PC-9 (cell line): ENCODE results near the gene CLCN1. TPM values are rescaled to one million over a fixed set of nuclear protein-coding genes. Genes with fewer than 3 reads are reported as not detected.

Source experiments
- BruUV-seq: library from RNA; stranded (reverse); fragments of 400-500 nt; replicated peaks from 2 replicates; lab custom pipeline; 2021; lab: Mats Ljungman, UMichigan
- CTCF ChIA-PET: fragments of 300-600 bp; sonication (Branson Sonifier 250); formaldehyde crosslinking; loops from one replicate; lab custom pipeline; 2022; ENCODE audit warnings: antibody characterized with exemption; lab: Charles Lee
- POLR2A ChIA-PET: fragments of 300-600 bp; sonication (Branson Sonifier 250); formaldehyde crosslinking; loops from one replicate; lab custom pipeline; 2022; ENCODE audit warnings: antibody characterized with exemption; ENCODE audit not compliant: unreplicated experiment; lab: Charles Lee
- DNase-seq, 2 experiments: peaks; one replicate each; pipeline versions ENCODE4 v3.0.0 to v3.0.0-alpha.2; 2015 to 2022; ENCODE audit warnings: mixed read lengths in 1 of 2
- H2AFZ ChIP-seq: fragments of 200-600 bp; sonication (generic); 2 replicates; pipeline ENCODE4 v1.8.1; 2017; ENCODE audit warnings: antibody characterized with exemption
- H3F3A ChIP-seq: fragments of 200-600 bp; sonication (generic); 2 replicates; pipeline ENCODE4 v1.8.1; 2017; ENCODE audit warnings: antibody characterized with exemption, mild to moderate bottlenecking, low read depth; ENCODE audit not compliant: insufficient read depth
- H3K27ac ChIP-seq: fragments of 200-600 bp; sonication (generic); 2 replicates; pipeline ENCODE4 v1.6.1; 2016; ENCODE audit warnings: mixed run types
- H3K27me3 ChIP-seq: fragments of 200-600 bp; sonication (generic); 2 replicates; pipeline ENCODE4 v1.6.1; 2016; ENCODE audit warnings: low read depth, mixed run types; ENCODE audit not compliant: insufficient read depth
- H3K36me3 ChIP-seq: fragments of 200-600 bp; sonication (generic); 2 replicates; pipeline ENCODE4 v1.6.1; 2016; ENCODE audit warnings: low read depth, mixed run types
- H3K4me1 ChIP-seq: fragments of 200-600 bp; sonication (generic); replicated peaks from 2 replicates; pipeline ENCODE4 v1.6.1; 2016; ENCODE audit warnings: mixed run types; ENCODE audit not compliant: insufficient read depth
- H3K4me2 ChIP-seq: fragments of 200-600 bp; sonication (generic); 2 replicates; pipeline ENCODE4 v1.6.1; 2017; ENCODE audit warnings: mixed run types
- H3K4me3 ChIP-seq: fragments of 200-600 bp; sonication (generic); 2 replicates; pipeline ENCODE4 v1.6.1; 2016; ENCODE audit warnings: mixed run types
- H3K79me2 ChIP-seq: fragments of 200-600 bp; sonication (generic); 2 replicates; pipeline ENCODE4 v1.6.1; 2017; ENCODE audit warnings: low read depth, mixed run types
- H3K9me2 ChIP-seq: fragments of 200-600 bp; sonication (generic); 2 replicates; pipeline ENCODE4 v1.8.1; 2017; ENCODE audit warnings: mild to moderate bottlenecking; ENCODE audit not compliant: insufficient read depth
- H3K9me3 ChIP-seq: fragments of 200-600 bp; sonication (generic); 2 replicates; pipeline ENCODE4 v1.8.1; 2016; ENCODE audit warnings: low read depth; ENCODE audit not compliant: insufficient read depth
- H4K20me1 ChIP-seq: fragments of 200-600 bp; sonication (generic); 2 replicates; pipeline ENCODE4 v1.8.1; 2017; ENCODE audit not compliant: insufficient read depth
- CTCF ChIP-seq: fragments of 200-600 bp; sonication (generic); conservative IDR thresholded peaks from 2 replicates; pipeline ENCODE4 v1.6.1; 2017; ENCODE audit warnings: mixed run types, antibody characterized with exemption, mild to moderate bottlenecking, moderate library complexity
- EZH2 ChIP-seq: fragments of 200-600 bp; sonication (generic); IDR thresholded peaks from 2 replicates; pipeline ENCODE4 v1.8.0; 2017; ENCODE audit warnings: antibody characterized with exemption, low read depth
- intact Hi-C: fragments of 100-400 bp; cut with micrococcal nuclease; formaldehyde crosslinking; loops from one replicate; pipeline ENCODE4 v1.10.0; 2022; ENCODE audit not compliant: unreplicated experiment
- total RNA-seq: library from RNA; stranded (reverse); gene quantifications from 2 replicates; pipeline ENCODE4 v1.2.3, GENCODE V29; 2021

Gene CLCN1
- total RNA-seq, 1 experiment from 2014 or later: not detected

GRCh38 chr7:143358626-143359025, 42.7 kb downstream of the CLCN1 start:
- ChIA-PET CTCF (no interaction called here), POLR2A (no interaction called here)
- Histone ChIP-seq H3K79me2 (no peaks in the 10 kb centered on the region), H3K27me3 (peaks cover 69% of the 10 kb centered on the region), H2AFZ (no peak overlapping the region), H3K4me3 (no peak overlapping the region), H3K9me3 (no peaks in the 10 kb centered on the region), H3K9me2 (no peaks in the 10 kb centered on the region), H3F3A (0 out of 2 replicates have a peak, but pooled peaks cover 5% of the 10 kb centered on the region), H4K20me1 (no peaks in the 10 kb centered on the region), H3K4me1 (peaks cover 9% of the 10 kb centered on the region; the same call in 1 of the 2 replicates), H3K4me2 (no peak overlapping the region), H3K27ac (no peak overlapping the region), H3K36me3 (no peaks in the 10 kb centered on the region)
- no TSS peak for BruUV-seq
- intact Hi-C loops: no loop called here
- TF ChIP-seq EZH2 (no peak), CTCF (no peak)
- DNase-seq: no peak

GRCh38 chr7:143359771-143360353, 44.0 kb downstream of the CLCN1 start:
- no peak for TF ChIP-seq EZH2
- TF ChIP-seq CTCF: no peak
- POLR2A ChIA-PET: no interaction called here
- Histone ChIP-seq H4K20me1 (no peaks in the 10 kb centered on the region), H3K36me3 (no peaks in the 10 kb centered on the region), H3K9me3 (no peaks in the 10 kb centered on the region), H3K27ac (no peak overlapping the region), H3F3A (0 out of 2 replicates have a peak, but pooled peaks cover 8% of the 10 kb centered on the region), H2AFZ (no peak overlapping the region), H3K4me2 (no peak overlapping the region), H3K9me2 (no peaks in the 10 kb centered on the region), H3K79me2 (no peaks in the 10 kb centered on the region), H3K4me3 (no peak overlapping the region), H3K27me3 (peaks cover 73% of the 10 kb centered on the region), H3K4me1 (peaks cover 9% of the 10 kb centered on the region; the same call in 1 of the 2 replicates)
- intact Hi-C loops: no loop called here
- CTCF ChIA-PET: interaction anchor here (0.6 kb wide), 1 partner anchor 38 kb away, joined by 3 read pairs; no protein-coding TSS in a partner anchor
- no peak for DNase-seq
- no TSS peak for BruUV-seq

GRCh38 chr7:143360788-143361551, 45.1 kb downstream of the CLCN1 start:
- H3K9me3 ChIP-seq: no peaks in the 10 kb centered on the region
- H3K36me3 ChIP-seq: no peaks in the 10 kb centered on the region
- no peak for DNase-seq
- H2AFZ ChIP-seq: no peak overlapping the region
- H3K4me2 ChIP-seq: peak overlapping the region; percentile 94
- POLR2A ChIA-PET: no interaction called here
- no TSS peak for BruUV-seq
- TF ChIP-seq EZH2 (no peak), CTCF (no peak)
- intact Hi-C loops: no loop called here
- H3K79me2 ChIP-seq: no peaks in the 10 kb centered on the region
- H3K4me1 ChIP-seq: peaks cover 9% of the 10 kb centered on the region; the same call in 1 of the 2 replicates
- H3K9me2 ChIP-seq: no peaks in the 10 kb centered on the region
- peaks cover 62% of the 10 kb centered on the region for H3K27me3 ChIP-seq
- H3K4me3 ChIP-seq: peak overlapping the region; percentile 76; the same call in 1 of the 2 replicates
- CTCF ChIA-PET: no interaction called here
- H3F3A ChIP-seq: peaks cover 11% of the 10 kb centered on the region; the same call in 1 of the 2 replicates
- no peak overlapping the region for H3K27ac ChIP-seq
- no peaks in the 10 kb centered on the region for H4K20me1 ChIP-seq
